NCI-H2107 treated with DMSO at 0.1 percent for 48 hours (cell line): ENCODE data around the gene SRSF1.
A peak's percentile ranks its signal among the peaks of the same experiment; 100 is the strongest.

Experiments
- DNase-seq: peaks from one replicate; lab custom pipeline; 2025; ENCODE audit not compliant: unreplicated experiment; lab: John Stamatoyannopoulos, UW

The SRSF1 gene

DNA sequence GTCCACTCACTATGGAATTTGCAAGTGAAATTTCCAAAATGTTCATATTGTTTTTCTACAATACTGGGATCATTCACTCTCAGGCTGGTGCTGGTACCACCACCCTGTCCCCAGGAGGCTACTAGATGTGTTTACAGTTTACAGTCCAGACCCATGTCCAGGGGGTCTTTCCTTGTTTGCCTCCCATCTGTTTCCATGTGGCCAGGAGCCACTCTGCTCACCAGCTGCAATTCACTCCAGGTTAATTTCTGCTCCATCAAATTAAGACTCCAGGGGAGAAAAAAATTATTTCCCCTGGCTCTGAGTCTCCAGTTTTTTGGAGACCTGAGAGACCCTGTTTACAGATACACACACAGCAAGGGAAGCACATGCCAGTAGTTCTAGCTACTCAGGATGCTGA, 12.5 kb upstream of the SRSF1 start:
- no peak for DNase-seq

DNA sequence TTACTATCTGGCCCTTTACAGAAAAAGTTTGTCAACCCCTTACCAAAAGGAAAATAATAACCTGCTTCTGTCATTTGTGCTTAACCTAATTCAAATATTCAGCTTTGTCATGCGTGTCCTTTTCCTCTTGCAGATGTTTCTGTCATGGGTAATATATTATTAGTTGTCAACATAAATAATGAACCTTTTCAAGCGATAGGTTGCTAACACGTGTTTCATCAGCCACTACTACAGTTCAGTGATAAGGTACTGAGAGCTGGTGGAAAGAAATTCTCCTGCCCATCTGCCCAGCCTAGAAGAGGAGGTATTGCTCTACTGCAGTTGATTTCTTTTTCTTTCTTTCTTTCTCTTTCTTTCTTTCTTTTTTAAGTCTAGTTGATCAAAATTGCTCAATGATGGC, 12.0 kb upstream of the SRSF1 start:
- DNase-seq, result no peak

DNA sequence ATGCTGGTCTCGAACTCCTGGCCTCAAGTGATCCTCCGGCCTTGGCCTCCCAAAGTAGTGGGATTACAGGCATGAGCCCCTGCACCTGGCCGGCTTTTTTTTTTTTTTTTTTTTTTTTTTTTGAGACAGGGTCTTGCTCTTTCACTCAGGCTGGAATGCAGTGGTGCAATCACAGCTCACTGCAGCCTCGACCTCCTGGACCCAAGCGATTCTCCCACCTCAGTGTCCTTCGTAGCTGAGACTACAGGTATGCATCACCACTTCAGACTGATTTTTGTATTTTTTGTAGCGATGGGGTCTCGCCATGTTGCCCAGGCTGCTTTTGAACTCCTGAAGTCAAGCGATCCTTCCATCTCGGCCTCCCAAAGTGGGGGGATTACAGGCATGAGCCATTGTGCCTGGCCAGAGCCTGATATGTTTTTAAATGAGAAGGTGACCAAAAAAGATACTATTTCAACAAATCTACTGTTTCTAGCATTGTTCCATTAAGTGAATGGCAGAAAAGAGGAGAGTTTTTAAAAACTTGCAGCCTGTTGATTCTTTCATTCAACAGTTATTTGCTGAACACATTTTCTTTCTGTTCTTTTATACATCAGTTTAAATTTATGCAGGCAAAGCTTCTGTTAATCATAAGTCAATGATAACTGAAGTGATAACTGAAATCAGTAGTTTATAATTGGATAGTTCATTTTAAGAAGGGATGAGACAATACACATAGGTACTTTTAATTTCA, 3.2 kb upstream of the SRSF1 start:
- no peak for DNase-seq

DNA sequence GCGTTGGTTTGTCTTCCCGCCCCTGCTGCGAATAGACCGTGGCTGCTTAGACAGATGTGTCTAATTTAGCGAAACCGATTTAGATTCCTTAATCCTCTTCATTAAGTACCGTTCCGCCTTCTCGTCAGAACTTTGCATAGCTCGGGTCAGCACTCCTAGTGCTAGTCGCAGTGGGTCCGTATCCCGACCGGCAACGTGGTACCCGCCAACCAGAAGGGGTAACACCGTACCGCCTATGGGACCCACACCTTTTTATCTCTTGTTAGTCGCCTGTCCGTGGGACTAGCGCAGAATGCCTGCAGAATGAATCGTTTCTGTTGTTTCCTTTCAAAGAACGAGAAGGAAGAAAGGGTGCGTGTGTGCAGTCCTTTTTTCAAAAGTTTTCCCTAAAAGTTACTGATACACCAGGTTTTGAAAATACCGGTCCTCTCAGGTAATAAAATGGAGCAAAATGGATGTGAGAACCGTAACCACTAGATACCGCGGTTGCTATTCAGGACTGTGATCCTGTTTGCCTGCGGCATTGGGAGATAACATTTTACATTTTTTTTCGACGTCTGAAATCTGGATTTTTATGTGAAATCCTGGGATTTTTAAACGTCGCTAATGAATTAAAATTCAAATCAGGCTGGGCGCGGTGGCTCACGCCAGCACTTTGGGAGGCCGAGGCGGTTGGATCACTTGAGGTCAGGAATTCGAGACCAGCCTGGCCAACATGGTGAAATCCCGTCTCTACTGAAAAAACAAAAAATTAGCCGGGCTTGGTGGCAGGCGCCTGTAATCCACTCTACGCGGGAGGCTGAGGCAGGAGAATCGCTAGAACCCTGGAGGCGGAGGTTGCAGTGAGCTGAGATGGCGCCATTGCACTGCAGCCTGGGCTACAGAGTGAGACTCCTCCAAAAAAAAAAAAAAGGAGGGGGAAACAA, 998 bp upstream of the SRSF1 start:
- DNase-seq, result peak; percentile 76

DNA sequence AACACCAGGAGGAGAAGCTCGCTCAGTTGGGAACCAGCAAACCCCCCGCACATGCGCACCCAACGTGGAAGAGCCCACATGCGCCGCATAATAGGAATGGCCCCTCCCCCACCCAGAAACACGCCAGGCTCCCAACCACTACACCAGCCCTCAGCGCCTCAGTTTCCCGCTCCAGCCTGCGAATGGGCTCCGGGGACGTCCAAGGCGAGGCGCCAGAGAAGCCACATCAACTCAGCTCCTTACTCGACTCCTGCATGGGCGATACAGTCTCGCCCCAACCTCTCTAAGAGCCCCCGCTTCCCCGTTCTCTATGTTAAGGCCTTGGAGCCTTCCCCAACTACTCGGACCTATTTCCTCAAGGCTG, 504 bp downstream of the SRSF1 start:
- peak; percentile 44 for DNase-seq

DNA sequence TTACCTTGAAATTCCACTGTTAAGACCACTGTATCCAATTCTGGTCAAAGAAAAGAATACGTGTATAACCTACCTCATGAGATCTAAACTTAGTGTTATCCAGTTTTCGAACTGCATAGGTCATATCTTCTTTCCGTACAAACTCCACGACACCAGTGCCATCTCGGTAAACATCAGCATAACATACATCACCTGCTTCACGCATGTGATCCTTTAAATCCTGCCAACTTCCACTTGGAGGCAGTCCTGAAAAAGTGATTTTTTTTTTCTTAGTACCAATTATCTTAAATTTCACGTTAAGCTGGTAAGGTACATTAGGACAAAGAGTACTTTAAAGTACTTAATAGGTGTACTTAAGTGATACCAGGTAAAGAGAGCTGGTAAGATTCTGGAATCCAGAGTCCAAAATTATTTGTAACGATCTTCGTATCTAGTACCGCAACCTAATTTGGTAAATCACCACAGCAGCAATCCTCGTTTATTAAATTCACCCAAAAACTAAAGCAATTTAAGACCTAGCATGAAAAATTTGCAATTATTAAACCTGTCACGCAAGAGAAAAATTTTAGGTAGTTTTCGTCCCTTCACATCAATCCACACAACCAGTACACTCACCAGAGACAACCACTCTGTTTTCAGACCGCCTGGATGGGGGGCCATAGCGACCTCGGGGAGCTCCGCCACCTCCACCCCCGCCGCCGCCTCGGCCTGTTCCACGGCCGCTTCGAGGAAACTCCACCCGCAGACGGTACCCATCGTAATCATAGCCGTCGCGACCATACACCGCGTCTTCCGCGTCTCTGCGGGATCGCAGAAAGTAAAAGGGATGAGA, 1.1 kb downstream of the SRSF1 start:
- DNase-seq, result no peak

DNA sequence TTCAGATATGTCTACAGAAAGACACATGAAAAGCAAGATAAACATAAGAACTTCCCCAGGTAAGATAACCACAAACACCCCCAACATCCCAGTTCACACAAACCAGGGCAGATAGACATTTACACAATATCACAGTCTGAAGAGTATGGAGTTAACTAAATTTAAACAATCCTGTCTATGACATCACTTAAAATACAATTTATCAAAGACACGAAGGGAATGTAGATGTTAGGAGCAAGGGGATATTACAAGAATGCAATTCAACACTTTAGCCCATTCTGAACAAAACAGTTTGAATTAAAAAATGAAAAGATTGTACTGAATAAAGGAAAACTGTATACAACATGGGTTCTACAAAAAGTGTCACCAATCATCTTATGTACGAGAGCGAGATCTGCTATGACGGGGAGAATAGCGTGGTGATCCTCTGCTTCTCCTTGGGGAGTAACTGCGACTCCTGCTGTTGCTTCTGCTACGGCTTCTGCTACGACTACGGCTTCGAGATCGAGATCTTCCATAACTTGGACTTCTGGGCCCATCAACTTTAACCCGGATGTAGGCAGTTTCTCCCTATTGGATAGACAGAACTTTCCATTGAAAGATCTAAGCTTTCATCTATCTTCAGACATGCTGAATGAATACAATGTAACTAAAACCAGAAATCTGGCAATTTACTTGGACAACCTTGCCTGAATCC, 1.9 kb downstream of the SRSF1 start:
- DNase-seq, result no peak

DNA sequence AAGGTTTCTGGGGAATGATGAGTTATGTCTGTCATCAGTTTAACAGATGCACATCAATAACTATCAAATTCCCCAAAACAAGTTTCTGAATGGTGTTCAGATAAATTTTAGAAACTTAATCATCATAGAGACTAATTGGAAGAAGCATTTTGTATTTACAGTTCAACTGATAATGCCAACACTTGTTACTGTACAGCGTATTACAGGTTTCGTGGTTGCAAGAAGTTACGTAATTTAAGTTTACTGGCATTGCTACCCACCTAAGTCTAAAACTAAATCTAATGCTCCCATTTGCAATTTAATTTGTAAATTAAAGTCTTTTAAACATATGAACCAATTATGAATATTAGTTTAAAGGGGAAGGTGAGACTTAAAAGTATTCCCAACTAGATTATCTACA, 3.0 kb downstream of the SRSF1 start:
- DNase-seq, result no peak

DNA sequence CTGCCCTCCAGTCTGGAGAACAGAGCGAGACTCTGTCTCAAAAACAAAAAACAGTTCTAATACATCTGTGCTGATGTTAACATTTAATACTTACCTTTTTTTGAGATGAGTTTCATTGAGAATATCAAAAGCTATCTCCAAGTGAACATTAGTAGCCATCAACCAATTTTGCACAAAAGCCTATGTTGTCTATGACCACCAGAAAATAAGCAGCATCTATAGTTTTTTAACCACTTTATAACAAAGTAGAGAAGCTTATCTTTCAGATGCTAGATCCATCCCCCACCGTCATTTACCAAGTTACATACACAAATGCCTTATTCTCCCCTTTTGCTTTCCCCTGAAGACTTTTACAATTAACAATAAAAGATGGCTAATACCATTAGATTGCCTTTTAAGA, 4.1 kb downstream of the SRSF1 start:
- DNase-seq, result no peak

DNA sequence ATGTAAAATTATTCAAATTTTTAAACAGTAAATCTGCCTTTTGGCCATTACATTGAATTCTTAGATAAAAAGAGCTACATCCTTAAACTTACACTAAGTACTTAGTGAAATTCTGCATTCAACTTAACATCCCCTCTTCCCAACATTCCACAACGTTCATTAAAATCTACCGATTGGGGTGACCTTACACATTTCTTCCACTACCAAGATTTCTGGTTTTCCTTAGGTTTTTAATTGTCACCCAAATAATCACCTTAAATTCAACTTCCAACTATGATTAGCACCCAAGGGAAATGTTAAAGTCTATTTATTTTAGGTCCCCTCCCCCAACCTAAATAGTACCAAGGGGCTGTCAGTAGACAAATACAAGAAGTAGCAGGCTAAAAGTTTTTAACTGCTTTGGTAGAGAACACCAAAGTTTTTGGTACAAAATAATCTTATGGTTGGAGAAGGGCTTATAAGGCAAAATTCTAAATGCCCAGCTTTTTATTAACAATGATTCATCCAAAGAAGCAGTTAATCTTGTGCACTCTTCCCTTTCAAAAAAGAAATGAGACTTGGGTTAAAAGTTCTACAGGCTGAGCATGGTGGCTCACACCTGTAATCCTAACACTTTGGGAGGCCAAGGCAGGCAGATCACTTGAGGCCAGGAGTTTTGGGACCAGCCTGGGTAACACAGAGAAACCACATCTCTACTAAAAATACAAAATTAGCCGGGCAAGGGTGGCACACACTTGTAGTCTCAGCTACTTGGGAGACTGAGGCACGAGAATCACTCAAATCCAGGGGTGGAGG, 4.7 kb downstream of the SRSF1 start:
- no peak for DNase-seq

DNA sequence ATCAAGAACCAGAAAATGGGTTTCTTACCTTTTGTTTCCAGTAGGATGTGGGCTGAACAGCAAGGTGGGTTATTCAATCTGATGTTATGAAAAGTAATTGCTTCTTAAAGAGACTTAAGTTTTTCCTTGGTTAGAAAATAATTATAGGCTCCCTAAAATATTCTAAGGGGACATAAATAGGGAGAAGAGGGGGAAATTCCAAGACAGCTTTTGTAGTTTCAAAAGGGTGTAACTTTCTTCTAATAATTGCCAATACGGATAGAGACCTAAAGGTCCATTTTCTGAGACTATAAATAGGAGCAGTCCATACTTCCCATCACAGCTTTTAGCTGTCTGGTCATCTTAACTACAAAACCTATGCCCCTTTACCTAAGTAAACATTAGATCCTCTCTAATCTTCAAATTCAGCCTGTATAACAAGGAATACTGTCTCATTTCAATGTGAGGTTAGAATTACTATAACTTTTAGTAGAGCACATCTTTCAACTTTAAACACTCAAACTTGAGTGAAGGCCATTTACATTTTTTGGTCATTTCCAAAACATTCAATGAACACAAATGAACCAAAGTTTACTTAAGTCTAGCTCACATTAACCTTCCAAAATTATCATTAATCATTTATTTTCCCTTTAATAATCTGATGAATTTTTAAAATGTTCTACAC, 5.5 kb downstream of the SRSF1 start:
- DNase-seq, result no peak

DNA sequence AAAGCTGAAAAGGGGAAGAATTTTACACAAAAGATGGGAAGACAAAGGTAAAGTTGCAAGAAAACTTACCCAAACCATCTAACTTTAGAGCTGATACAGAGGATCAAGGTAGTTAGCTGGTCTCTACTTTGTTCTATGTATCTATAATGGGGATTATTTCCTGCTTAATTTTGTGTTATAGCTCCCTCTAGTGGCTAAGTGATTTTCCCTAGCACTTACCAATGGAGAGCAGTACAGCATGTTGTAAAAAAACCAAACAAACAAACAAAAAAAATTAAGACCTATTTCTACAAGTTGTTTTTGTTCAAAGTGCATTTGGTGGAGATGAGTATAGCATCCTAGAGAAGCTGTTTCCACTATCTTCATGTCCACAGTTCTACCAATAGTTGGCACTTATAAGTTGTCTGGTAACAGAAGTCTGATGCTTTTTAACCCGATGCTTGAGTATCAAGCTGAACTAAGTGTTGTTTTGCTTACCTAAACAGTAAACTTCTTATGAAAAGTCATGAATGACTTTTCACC, 7.5 kb downstream of the SRSF1 start:
- DNase-seq, result peak; percentile 81

DNA sequence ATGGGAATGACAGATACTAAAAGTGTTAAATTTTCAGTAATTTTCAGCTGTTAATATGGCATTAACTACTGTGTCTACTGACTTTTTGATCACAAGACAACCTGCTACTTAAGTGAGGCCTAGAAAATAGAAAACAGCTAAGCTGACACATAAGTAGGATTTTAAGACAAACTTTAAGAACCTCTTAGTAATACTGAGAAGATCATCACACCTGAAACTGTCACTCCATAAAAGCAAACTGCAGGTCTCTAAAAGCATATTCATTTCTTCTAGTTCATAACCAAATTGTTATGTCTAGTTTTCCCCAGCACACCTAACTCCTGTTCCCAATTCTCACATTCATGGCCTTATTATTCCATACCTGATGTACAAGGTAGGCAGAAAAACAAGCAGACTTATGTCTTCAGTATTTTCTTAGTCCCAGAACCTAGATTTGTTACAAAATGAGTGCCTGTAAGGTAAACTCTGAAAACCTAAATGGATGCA, 8.0 kb downstream of the SRSF1 start:
- DNase-seq, result no peak

DNA sequence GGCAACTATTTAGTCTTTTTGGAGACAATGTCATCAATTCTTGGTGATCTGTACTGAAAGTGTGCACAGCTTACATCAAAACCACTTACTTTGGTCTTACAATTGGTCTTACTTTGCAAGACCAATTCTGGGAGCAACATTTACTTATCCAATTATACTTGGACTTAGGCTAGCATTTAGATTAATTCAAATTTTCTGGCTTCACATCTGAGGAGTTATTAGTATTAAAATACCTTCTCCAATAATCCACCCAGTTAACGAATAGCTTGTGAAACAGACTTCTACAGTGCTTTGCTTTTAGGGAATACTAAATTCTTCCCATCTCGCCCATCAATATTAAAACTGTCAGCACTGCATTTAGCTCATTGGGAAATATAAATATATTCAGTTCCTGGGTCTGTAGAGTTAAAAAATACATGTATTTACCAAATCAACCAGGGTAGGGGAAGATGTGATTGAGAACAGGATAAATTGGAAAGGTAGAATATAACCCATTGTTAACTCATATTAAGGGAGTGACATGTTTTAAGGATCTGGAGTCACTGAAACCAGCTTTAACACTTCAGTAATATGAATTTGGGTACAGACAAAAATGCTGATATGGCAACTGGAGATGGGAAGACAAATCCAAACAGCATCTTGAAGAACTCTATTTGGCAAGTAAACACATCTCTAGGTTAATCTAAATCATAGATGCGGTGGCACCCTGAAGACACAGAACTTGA, 9.8 kb downstream of the SRSF1 start:
- no peak for DNase-seq

DNA sequence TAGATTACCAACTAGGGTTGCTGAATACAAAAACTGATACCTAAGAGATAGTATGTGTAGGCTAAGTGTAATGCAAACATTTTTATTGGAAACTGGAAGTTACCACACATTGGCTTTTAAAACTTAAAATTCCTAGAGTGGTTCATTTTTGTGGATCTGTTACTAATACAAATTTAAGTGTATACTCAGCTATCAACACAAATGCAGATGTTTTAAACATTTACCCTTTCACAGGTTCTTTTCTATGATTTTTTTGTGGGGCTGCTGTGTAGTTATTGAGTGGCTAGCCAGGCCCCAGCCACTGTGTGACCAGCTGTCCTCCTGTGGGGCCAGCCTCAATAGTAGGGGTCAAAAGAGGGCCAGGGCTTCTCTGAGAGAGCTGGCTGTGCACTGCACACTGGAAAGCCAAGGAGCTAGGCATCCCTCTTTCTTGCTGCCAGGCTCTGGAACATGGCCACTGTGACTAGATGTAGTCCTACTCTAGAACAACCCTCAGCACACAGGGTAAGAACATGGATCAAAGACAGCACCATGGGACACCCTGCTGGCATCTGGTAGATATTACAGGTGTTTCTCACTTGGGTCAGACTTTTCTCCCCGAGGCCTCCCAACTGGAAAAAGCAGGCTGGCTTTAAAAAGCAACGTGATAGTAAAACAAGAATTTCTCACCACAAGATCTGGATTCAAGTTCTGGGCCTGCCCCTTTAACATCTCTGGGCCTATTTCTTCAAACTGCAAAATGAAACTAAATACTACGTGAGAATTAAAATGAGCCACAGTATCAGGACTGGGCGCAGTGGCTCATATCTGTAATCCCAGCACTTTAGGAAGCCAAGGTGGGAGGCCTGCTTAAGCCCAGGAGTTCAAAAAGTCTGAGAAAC, 11.7 kb downstream of the SRSF1 start:
- peak; percentile 80 for DNase-seq

DNA sequence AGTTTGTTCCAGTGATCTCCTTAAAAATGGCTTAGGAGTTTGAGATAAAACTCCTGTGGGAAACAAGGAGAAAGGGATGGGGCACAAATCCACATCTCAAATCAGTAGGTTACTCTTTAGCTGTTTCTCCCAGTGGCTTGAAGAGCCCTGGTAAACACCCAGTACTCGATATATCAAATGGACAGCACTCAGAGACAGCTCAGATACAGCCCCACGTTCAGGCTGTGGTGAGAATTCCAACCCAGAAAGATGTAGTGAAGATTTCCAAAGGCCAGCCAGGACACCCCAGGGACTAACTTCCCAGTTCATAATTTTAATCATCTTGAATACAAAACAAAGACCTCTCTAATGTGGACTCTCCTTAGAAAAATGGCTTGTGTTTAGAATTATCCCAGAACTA, 12.6 kb downstream of the SRSF1 start:
- DNase-seq, result peak; percentile 21
